Measurements from ENCODE around the gene C10orf105. TPM values are rescaled to one million over a fixed set of nuclear protein-coding genes. Genes with fewer than 3 reads are reported as not detected.

Gene C10orf105
- polyA plus RNA-seq, 1 of the 3 experiments (the other 2 are of a cell fraction), result not detected

GRCh38 chr10:71761105-71761511 lies 41.5 kb upstream of the C10orf105 start:
- H3K4me3 ChIP-seq (ENCODE audit: low read depth in 2 of 2, low read length in 1 of 2), result no peak overlapping the region
- H3F3A ChIP-seq (replicated peaks; ENCODE audit: insufficient read depth), result no peaks in the 10 kb centered on the region
- H3K9me3 ChIP-seq, result no peaks in the 10 kb centered on the region
- no peak overlapping the region for H3K27ac ChIP-seq (ENCODE audit: low read depth in 2 of 2, low read length in 1 of 2)
- H3K79me2 ChIP-seq (ENCODE audit: insufficient read depth), result no peaks in the 10 kb centered on the region
- no peaks in the 10 kb centered on the region for H3K27me3 ChIP-seq (ENCODE audit: insufficient read depth)
- H3K9ac ChIP-seq, result no peak overlapping the region
- H3K4me2 ChIP-seq, result no peak overlapping the region
- 96% methylated on average over 3 of the region's 3 CpGs for WGBS (ENCODE audit: low lambda C conversion rate)
- ChIA-PET POLR2A (no interaction called here), CTCF (no interaction called here)
- no peaks in the 10 kb centered on the region for H3K9me2 ChIP-seq
- H3K36me3 ChIP-seq (replicated peaks in 1 of 2; ENCODE audit: control insufficient read depth in 1 of 2, insufficient read depth in 2 of 2, low read length in 1 of 2), result no peaks in the 10 kb centered on the region
- no peak for TF ChIP-seq ELF1 (IDR thresholded peaks at IDR 0.05)
- no peak for TF ChIP-seq EZH2phosphoT487 (IDR thresholded peaks at IDR 0.05; ENCODE audit: borderline replicate concordance, low read depth)
- TF ChIP-seq TAF1 (IDR thresholded peaks at IDR 0.05; ENCODE audit: borderline replicate concordance, low read depth, low read length), result no peak
- no peak for TF ChIP-seq GATA2 (CRISPR knock-in tag; IDR thresholded peaks at IDR 0.05)
- TF ChIP-seq, protein P1, sequence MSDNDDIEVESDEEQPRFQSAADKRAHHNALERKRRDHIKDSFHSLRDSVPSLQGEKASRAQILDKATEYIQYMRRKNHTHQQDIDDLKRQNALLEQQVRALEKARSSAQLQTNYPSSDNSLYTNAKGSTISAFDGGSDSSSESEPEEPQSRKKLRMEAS (IDR thresholded peaks at IDR 0.05; ENCODE audit: low read depth), result no peak
- TF ChIP-seq RXRA (IDR thresholded peaks at IDR 0.05; ENCODE audit: borderline replicate concordance, low read depth), result no peak
- no peak for TF ChIP-seq POLR2AphosphoS5 (IDR thresholded peaks at IDR 0.05; ENCODE audit: low read depth, low read length)
- TF ChIP-seq CTCF (IDR thresholded peaks at IDR 0.05), result no peak
- TF ChIP-seq FOXJ3 (CRISPR knock-in tag; IDR thresholded peaks at IDR 0.05), result no peak
- TF ChIP-seq, protein P2, sequence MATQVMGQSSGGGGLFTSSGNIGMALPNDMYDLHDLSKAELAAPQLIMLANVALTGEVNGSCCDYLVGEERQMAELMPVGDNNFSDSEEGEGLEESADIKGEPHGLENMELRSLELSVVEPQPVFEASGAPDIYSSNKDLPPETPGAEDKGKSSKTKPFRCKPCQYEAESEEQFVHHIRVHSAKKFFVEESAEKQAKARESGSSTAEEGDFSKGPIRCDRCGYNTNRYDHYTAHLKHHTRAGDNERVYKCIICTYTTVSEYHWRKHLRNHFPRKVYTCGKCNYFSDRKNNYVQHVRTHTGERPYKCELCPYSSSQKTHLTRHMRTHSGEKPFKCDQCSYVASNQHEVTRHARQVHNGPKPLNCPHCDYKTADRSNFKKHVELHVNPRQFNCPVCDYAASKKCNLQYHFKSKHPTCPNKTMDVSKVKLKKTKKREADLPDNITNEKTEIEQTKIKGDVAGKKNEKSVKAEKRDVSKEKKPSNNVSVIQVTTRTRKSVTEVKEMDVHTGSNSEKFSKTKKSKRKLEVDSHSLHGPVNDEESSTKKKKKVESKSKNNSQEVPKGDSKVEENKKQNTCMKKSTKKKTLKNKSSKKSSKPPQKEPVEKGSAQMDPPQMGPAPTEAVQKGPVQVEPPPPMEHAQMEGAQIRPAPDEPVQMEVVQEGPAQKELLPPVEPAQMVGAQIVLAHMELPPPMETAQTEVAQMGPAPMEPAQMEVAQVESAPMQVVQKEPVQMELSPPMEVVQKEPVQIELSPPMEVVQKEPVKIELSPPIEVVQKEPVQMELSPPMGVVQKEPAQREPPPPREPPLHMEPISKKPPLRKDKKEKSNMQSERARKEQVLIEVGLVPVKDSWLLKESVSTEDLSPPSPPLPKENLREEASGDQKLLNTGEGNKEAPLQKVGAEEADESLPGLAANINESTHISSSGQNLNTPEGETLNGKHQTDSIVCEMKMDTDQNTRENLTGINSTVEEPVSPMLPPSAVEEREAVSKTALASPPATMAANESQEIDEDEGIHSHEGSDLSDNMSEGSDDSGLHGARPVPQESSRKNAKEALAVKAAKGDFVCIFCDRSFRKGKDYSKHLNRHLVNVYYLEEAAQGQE (IDR thresholded peaks at IDR 0.05; ENCODE audit: low read depth, low read length), result no peak
- DNase-seq, result no peak
- H2AFZ ChIP-seq (ENCODE audit: low read depth), result no peak overlapping the region
- no peaks in the 10 kb centered on the region for H4K20me1 ChIP-seq (ENCODE audit: insufficient read depth)
- peaks cover 0 to 13% of the 10 kb centered on the region in 2 experiments; a peak in 1 of 4 replicates for H3K4me1 ChIP-seq (ENCODE audit: control insufficient read depth in 1 of 2, insufficient read depth in 2 of 2, low read depth in 1 of 2, low read length in 1 of 2)

- H2AFZ ChIP-seq (ENCODE audit: low read depth), result no peak overlapping the region
- peak; percentile 70 for DNase-seq
- ChIA-PET CTCF (interaction anchor here (0.9 to 1.5 kb wide), 4 partner anchors 16 to 188 kb away, joined by 3 to 11 read pairs (median 4); partner anchors contain the start of gene VSIR), POLR2A (interaction anchor here (0.7 to 1.4 kb wide), 3 partner anchors 10 to 61 kb away, joined by 3 to 4 read pairs (median 4); no protein-coding TSS in a partner anchor)
- no peaks in the 10 kb centered on the region for H3F3A ChIP-seq (replicated peaks; ENCODE audit: insufficient read depth)
- no peak overlapping the region for H3K27ac ChIP-seq (ENCODE audit: low read depth in 2 of 2, low read length in 1 of 2)
- no peaks in the 10 kb centered on the region for H4K20me1 ChIP-seq (ENCODE audit: insufficient read depth)
- no peak overlapping the region for H3K4me2 ChIP-seq
- H3K9ac ChIP-seq, result no peak overlapping the region
- no peaks in the 10 kb centered on the region for H3K36me3 ChIP-seq (replicated peaks in 1 of 2; ENCODE audit: control insufficient read depth in 1 of 2, insufficient read depth in 2 of 2, low read length in 1 of 2)
- H3K4me3 ChIP-seq (ENCODE audit: low read depth in 2 of 2, low read length in 1 of 2), result no peak overlapping the region
- H3K4me1 ChIP-seq (ENCODE audit: control insufficient read depth in 1 of 2, insufficient read depth in 2 of 2, low read depth in 1 of 2, low read length in 1 of 2), result peaks cover 0 to 16% of the 10 kb centered on the region in 2 experiments; a peak in 1 of 4 replicates
- H3K27me3 ChIP-seq (ENCODE audit: insufficient read depth), result no peaks in the 10 kb centered on the region
- H3K79me2 ChIP-seq (ENCODE audit: insufficient read depth), result no peaks in the 10 kb centered on the region
- no peaks in the 10 kb centered on the region for H3K9me2 ChIP-seq
- no peaks in the 10 kb centered on the region for H3K9me3 ChIP-seq
- 84% methylated on average over 9 of the region's 11 CpGs for WGBS (ENCODE audit: low lambda C conversion rate)
- no peak for TF ChIP-seq FOXM1 (IDR thresholded peaks at IDR 0.05; ENCODE audit: low read depth)
- TF ChIP-seq, protein P3, sequence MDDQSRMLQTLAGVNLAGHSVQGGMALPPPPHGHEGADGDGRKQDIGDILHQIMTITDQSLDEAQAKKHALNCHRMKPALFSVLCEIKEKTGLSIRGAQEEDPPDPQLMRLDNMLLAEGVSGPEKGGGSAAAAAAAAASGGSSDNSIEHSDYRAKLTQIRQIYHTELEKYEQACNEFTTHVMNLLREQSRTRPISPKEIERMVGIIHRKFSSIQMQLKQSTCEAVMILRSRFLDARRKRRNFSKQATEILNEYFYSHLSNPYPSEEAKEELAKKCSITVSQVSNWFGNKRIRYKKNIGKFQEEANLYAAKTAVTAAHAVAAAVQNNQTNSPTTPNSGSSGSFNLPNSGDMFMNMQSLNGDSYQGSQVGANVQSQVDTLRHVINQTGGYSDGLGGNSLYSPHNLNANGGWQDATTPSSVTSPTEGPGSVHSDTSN (IDR thresholded peaks at IDR 0.05), result no peak
- TF ChIP-seq, protein P4, sequence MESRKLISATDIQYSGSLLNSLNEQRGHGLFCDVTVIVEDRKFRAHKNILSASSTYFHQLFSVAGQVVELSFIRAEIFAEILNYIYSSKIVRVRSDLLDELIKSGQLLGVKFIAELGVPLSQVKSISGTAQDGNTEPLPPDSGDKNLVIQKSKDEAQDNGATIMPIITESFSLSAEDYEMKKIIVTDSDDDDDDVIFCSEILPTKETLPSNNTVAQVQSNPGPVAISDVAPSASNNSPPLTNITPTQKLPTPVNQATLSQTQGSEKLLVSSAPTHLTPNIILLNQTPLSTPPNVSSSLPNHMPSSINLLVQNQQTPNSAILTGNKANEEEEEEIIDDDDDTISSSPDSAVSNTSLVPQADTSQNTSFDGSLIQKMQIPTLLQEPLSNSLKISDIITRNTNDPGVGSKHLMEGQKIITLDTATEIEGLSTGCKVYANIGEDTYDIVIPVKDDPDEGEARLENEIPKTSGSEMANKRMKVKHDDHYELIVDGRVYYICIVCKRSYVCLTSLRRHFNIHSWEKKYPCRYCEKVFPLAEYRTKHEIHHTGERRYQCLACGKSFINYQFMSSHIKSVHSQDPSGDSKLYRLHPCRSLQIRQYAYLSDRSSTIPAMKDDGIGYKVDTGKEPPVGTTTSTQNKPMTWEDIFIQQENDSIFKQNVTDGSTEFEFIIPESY (IDR thresholded peaks at IDR 0.05; ENCODE audit: borderline replicate concordance, low read depth), result no peak
- TF ChIP-seq FOSL2 (IDR thresholded peaks at IDR 0.05; ENCODE audit: borderline replicate concordance, low read depth), result no peak
- TF ChIP-seq TAF1 (IDR thresholded peaks at IDR 0.05; ENCODE audit: borderline replicate concordance, low read depth, low read length), result no peak
- TF ChIP-seq RXRA (IDR thresholded peaks at IDR 0.05; ENCODE audit: borderline replicate concordance, low read depth), result no peak
- TF ChIP-seq CTCF (IDR thresholded peaks at IDR 0.05), result no peak
These were observed 37.9 kb upstream of the C10orf105 start for GRCh38 chr10:71757399-71757922.
